ENCODE results near the gene RPRD1B. TPM values are rescaled to one million over a fixed set of nuclear protein-coding genes. Genes with fewer than 3 reads are reported as not detected.

The RPRD1B gene
- polyA plus RNA-seq, 1 experiment: 21.0 TPM

DNA sequence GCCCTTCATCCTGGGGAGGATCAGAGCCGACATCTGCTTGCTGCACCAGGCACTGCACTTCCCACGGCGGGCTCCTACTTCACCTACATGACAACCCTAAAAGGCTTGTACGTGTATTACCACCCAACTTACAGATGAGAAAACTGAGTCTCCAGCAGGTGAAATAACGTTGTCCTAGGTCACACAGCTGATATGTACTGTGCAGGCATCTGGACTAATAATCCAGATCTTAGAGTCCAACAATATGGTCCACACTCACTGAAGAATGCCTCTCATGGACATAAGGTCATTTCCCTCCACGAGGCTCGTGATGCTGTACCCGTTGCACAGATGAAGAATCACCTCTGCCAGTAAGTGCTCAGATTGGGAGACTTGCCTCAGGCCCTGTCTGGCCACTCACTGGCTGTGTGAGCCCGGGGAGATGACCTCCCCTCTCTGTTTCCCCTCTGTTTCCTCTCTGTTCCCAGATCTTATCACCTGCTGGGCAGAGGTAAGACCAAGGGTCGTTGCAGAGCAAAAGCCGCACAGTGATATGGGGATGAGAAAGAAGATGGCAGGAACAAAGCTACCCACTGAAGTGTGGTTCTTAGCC is 99.5 kb downstream of the RPRD1B start:
- Histone ChIP-seq H3K27me3 (ENCODE audit: control insufficient read depth, insufficient read depth, low read length) (no peaks in the 10 kb centered on the region), H3K4me3 (ENCODE audit: low read depth, low read length) (no peak overlapping the region), H3K36me3 (ENCODE audit: control insufficient read depth, insufficient read depth, low read length) (peaks cover 41% of the 10 kb centered on the region)
- TF ChIP-seq, protein P1, sequence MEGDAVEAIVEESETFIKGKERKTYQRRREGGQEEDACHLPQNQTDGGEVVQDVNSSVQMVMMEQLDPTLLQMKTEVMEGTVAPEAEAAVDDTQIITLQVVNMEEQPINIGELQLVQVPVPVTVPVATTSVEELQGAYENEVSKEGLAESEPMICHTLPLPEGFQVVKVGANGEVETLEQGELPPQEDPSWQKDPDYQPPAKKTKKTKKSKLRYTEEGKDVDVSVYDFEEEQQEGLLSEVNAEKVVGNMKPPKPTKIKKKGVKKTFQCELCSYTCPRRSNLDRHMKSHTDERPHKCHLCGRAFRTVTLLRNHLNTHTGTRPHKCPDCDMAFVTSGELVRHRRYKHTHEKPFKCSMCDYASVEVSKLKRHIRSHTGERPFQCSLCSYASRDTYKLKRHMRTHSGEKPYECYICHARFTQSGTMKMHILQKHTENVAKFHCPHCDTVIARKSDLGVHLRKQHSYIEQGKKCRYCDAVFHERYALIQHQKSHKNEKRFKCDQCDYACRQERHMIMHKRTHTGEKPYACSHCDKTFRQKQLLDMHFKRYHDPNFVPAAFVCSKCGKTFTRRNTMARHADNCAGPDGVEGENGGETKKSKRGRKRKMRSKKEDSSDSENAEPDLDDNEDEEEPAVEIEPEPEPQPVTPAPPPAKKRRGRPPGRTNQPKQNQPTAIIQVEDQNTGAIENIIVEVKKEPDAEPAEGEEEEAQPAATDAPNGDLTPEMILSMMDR (IDR thresholded peaks at IDR 0.05; ENCODE audit: insufficient read depth, low read depth, low read length): no peak
- DNase-seq (ENCODE audit: low read depth): no peak
- ChIA-PET POLR2A (no interaction called here), CTCF (interaction anchor here (2.4 kb wide), 1 partner anchor 11 kb away, joined by 6 read pairs; no protein-coding TSS in a partner anchor)

DNA sequence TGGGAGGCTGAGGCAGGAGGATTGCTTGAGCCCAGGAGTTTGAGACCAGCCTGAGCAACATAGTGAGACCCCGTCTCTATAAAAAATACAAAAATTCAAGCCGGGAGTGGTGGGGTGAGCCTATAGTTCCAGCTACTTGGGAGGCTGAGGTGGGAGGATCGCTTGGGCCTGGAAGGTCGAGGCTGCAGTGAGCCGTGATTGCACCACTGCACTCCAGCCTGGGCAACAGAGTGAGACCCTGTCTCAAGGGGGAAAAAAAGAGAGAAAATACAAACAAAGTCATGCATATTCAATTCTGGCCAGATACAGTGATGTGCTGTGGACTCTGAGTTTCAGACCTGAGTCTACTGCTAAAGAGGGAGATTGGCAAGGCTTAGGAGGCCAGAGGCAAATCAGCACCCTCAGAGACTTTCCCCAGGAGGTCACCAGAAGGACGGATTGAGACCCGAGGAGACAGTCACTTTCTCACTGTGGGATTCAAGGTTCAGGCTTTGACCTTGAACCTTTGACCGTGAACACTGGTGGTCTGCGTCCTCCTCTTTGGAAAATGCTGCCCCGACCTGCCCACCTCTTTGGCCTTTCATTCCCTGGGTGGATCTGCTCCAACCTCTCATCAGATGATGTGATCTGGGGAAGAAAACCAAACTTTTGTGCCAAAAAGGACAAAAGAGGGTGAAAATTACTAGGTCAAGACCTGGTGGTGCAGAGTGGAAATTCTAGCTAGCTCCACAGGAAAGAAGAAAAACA is 100.3 kb downstream of the RPRD1B start:
- POLR2A ChIA-PET: interaction anchor here (0.6 kb wide), 1 partner anchor 292 kb away, joined by 3 read pairs; no protein-coding TSS in a partner anchor
- CTCF ChIA-PET: interaction anchor here (2.4 kb wide), 1 partner anchor 10 kb away, joined by 6 read pairs; no protein-coding TSS in a partner anchor

DNA sequence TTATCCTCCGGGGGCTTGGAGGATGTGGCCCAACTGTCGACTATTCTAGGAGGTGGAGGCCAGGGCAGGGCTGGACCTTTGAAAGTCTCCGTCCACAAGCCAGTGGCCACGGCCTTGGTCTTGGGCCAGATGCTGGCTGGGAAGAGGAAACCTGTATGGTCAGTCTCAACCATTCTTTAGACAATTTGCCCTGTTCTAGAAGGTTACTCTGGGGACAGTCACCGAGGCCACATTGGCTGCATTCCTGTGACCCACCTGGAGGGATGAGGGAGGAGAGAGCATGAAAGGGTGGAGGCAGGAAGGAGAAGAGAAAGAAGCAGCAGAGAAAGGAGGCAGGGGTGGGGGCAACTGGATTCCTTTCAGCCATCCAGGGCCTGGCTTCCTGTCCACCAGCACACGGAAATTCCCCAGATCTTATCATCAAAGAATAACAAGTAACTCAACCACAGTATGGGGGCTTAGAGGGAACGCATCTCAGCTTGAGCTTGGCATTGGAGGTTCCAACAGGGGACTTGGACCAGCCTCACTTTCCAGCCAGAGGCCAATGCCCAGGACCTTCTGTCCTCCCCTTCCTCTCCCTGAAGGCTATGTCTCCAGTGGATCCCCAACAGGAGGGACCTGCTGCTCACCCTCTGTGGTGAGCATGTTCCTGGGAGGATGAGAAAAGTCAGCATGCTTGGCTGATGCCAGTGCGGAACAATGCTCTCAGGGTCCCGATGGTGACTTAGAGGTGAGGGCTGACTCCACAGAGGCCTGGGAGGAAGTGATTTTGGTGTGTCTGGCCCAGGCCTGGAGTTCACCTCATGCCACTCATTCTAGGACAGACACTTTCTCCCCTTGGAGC is 101.1 kb downstream of the RPRD1B start:
- H3K36me3 ChIP-seq (ENCODE audit: control insufficient read depth, insufficient read depth, low read length): peaks cover 49% of the 10 kb centered on the region
- no peaks in the 10 kb centered on the region for H3K27me3 ChIP-seq (ENCODE audit: control insufficient read depth, insufficient read depth, low read length)
- ChIA-PET POLR2A (interaction anchor here (0.6 kb wide), 1 partner anchor 292 kb away, joined by 3 read pairs; no protein-coding TSS in a partner anchor), CTCF (interaction anchor here (2.4 kb wide), 1 partner anchor 9 kb away, joined by 6 read pairs; no protein-coding TSS in a partner anchor)
- TF ChIP-seq, protein P1 (IDR thresholded peaks at IDR 0.05; ENCODE audit: insufficient read depth, low read depth, low read length): no peak
- DNase-seq (ENCODE audit: low read depth): no peak
- no peak overlapping the region for H3K4me3 ChIP-seq (ENCODE audit: low read depth, low read length)

More for the DNA sequence above, 100.3 kb downstream of the RPRD1B start:
- TF ChIP-seq, protein P1 (IDR thresholded peaks at IDR 0.05; ENCODE audit: insufficient read depth, low read depth, low read length): no peak
- DNase-seq (ENCODE audit: low read depth): no peak
- H3K4me3 ChIP-seq (ENCODE audit: low read depth, low read length): no peak overlapping the region
- no peaks in the 10 kb centered on the region for H3K27me3 ChIP-seq (ENCODE audit: control insufficient read depth, insufficient read depth, low read length)
- H3K36me3 ChIP-seq (ENCODE audit: control insufficient read depth, insufficient read depth, low read length): peaks cover 45% of the 10 kb centered on the region

DNA sequence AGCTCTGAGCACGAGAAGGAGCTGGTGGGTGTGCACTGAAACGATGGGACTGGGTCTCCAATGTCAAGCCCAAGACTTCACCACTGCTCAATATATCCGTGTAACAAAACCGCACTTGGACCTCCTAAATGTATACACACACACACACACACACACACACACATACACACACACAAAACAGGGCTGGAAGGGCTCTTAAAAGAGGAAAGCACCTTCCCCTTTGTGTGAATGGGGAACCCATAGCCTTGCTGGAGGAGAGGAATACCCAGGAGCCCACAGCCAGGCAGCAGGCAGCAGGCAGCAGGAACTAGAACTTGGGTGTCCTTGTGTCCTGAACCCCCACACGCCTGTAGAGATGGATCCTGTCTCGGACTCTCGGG is 101.7 kb downstream of the RPRD1B start:
- TF ChIP-seq, protein P1 (IDR thresholded peaks at IDR 0.05; ENCODE audit: insufficient read depth, low read depth, low read length): no peak
- peaks cover 49% of the 10 kb centered on the region for H3K36me3 ChIP-seq (ENCODE audit: control insufficient read depth, insufficient read depth, low read length)
- ChIA-PET CTCF (interaction anchor here (0.6 kb wide), 1 partner anchor 20 kb away, joined by 4 read pairs; no protein-coding TSS in a partner anchor), POLR2A (no interaction called here)
- no peak for DNase-seq (ENCODE audit: low read depth)
- H3K27me3 ChIP-seq (ENCODE audit: control insufficient read depth, insufficient read depth, low read length): no peaks in the 10 kb centered on the region
- no peak overlapping the region for H3K4me3 ChIP-seq (ENCODE audit: low read depth, low read length)

Measured in BJ (cell line).